IPS-20b (cell line): ENCODE measurements around the gene LBH.

Source experiments
- H3K27ac ChIP-seq: one replicate; pipeline ENCODE4 v1.5.1; 2013; ENCODE audit warnings: low read length
- H3K27me3 ChIP-seq: 2 replicates; pipeline ENCODE4 v1.6.1; 2013; ENCODE audit warnings: mild to moderate bottlenecking, low read length, inconsistent platforms; ENCODE audit not compliant: insufficient read depth
- H3K36me3 ChIP-seq: 2 replicates; pipeline ENCODE4 v1.6.1; 2013; ENCODE audit warnings: low read depth, mild to moderate bottlenecking, inconsistent platforms, low read length, moderate library complexity; ENCODE audit not compliant: insufficient read depth
- H3K4me1 ChIP-seq: 2 replicates; pipeline ENCODE4 v1.6.1; 2013; ENCODE audit warnings: mild to moderate bottlenecking, control low read depth, inconsistent platforms, low read length, moderate library complexity; ENCODE audit not compliant: insufficient read depth
- H3K4me3 ChIP-seq: 2 replicates; pipeline ENCODE4 v1.5.1; 2013; ENCODE audit warnings: mild to moderate bottlenecking, low read length, inconsistent platforms
- H3K9ac ChIP-seq: 2 replicates; pipeline ENCODE4 v1.6.1; 2013; ENCODE audit warnings: low read depth, mild to moderate bottlenecking, inconsistent platforms, low read length, moderate library complexity
- H3K9me3 ChIP-seq: 2 replicates; pipeline ENCODE4 v1.6.1; 2013; ENCODE audit warnings: mild to moderate bottlenecking, low read depth, low read length, inconsistent platforms; ENCODE audit not compliant: insufficient read depth

LBH gene

GRCh38 chr2:30231212-30231995, at the start of gene LBH:
TSS of gene LBH (plus strand) at chr2:30231534. CDS start at chr2:30231739, 205 bp downstream.
- peaks cover 56% of the 10 kb centered on the region for H3K27me3 ChIP-seq
- H3K27ac ChIP-seq, result no peak within 1 kb of the TSS
- H3K4me3 ChIP-seq, result peak within 1 kb of the TSS; percentile 71
- H3K9me3 ChIP-seq, result no peaks in the 10 kb centered on the region
- peaks cover 14% of the 10 kb centered on the region for H3K36me3 ChIP-seq
- peaks cover 9% of the 10 kb centered on the region for H3K4me1 ChIP-seq
- peak within 1 kb of the TSS; percentile 83; the same call in 1 of the 2 replicates for H3K9ac ChIP-seq

- Histone ChIP-seq H3K36me3 (no peaks in the 10 kb centered on the region), H3K4me3 (no peak overlapping the region), H3K27ac (no peak overlapping the region), H3K9ac (no peak overlapping the region), H3K27me3 (no peaks in the 10 kb centered on the region), H3K9me3 (no peaks in the 10 kb centered on the region), H3K4me1 (no peaks in the 10 kb centered on the region)
These were observed 47.3 kb upstream of the LBH start for GRCh38 chr2:30184035-30184434.

- H3K9me3 ChIP-seq, result no peaks in the 10 kb centered on the region
- H3K4me3 ChIP-seq, result no peak overlapping the region
- no peaks in the 10 kb centered on the region for H3K36me3 ChIP-seq
- no peaks in the 10 kb centered on the region for H3K27me3 ChIP-seq
- no peak overlapping the region for H3K27ac ChIP-seq
- H3K9ac ChIP-seq, result no peak overlapping the region
- H3K4me1 ChIP-seq, result no peaks in the 10 kb centered on the region
These were observed 46.2 kb upstream of the LBH start for GRCh38 chr2:30185178-30185577.

- H3K36me3 ChIP-seq, result no peaks in the 10 kb centered on the region
- H3K9me3 ChIP-seq, result no peaks in the 10 kb centered on the region
These were observed 43.0 kb upstream of the LBH start for GRCh38 chr2:30188292-30188691.

GRCh38 chr2:30190637-30191036, 40.7 kb upstream of the LBH start:
- Histone ChIP-seq H3K9ac (no peak overlapping the region), H3K9me3 (no peaks in the 10 kb centered on the region), H3K27me3 (no peaks in the 10 kb centered on the region), H3K4me1 (no peaks in the 10 kb centered on the region), H3K36me3 (no peaks in the 10 kb centered on the region), H3K4me3 (no peak overlapping the region), H3K27ac (no peak overlapping the region)

More at GRCh38 chr2:30188292-30188691, 43.0 kb upstream of the LBH start:
- Histone ChIP-seq H3K4me3 (no peak overlapping the region), H3K4me1 (no peaks in the 10 kb centered on the region), H3K27me3 (no peaks in the 10 kb centered on the region), H3K27ac (no peak overlapping the region), H3K9ac (no peak overlapping the region)

- Histone ChIP-seq H3K36me3 (no peaks in the 10 kb centered on the region), H3K9ac (no peak overlapping the region), H3K4me1 (no peaks in the 10 kb centered on the region), H3K27me3 (no peaks in the 10 kb centered on the region), H3K4me3 (no peak overlapping the region), H3K9me3 (no peaks in the 10 kb centered on the region), H3K27ac (no peak overlapping the region)
These were observed 40.2 kb upstream of the LBH start for GRCh38 chr2:30191107-30191506.

- H3K9ac ChIP-seq, result no peak overlapping the region
- H3K4me1 ChIP-seq, result no peaks in the 10 kb centered on the region
- H3K36me3 ChIP-seq, result no peaks in the 10 kb centered on the region
- no peak overlapping the region for H3K4me3 ChIP-seq
- no peaks in the 10 kb centered on the region for H3K27me3 ChIP-seq
- H3K9me3 ChIP-seq, result no peaks in the 10 kb centered on the region
- no peak overlapping the region for H3K27ac ChIP-seq
These were observed 39.5 kb upstream of the LBH start for GRCh38 chr2:30191819-30192271.

- Histone ChIP-seq H3K27ac (no peak overlapping the region), H3K4me3 (no peak overlapping the region), H3K9me3 (no peaks in the 10 kb centered on the region), H3K27me3 (no peaks in the 10 kb centered on the region), H3K4me1 (no peaks in the 10 kb centered on the region), H3K9ac (no peak overlapping the region), H3K36me3 (no peaks in the 10 kb centered on the region)
These were observed 39.0 kb upstream of the LBH start for GRCh38 chr2:30192314-30192713.

GRCh38 chr2:30193104-30193681, 38.1 kb upstream of the LBH start:
- H3K9ac ChIP-seq, result no peak overlapping the region
- H3K36me3 ChIP-seq, result no peaks in the 10 kb centered on the region

GRCh38 chr2:30194421-30194820, 36.9 kb upstream of the LBH start:
- H3K4me3 ChIP-seq, result no peak overlapping the region
- no peak overlapping the region for H3K9ac ChIP-seq
- no peaks in the 10 kb centered on the region for H3K36me3 ChIP-seq
- no peaks in the 10 kb centered on the region for H3K9me3 ChIP-seq
- H3K27me3 ChIP-seq, result no peaks in the 10 kb centered on the region
- H3K27ac ChIP-seq, result no peak overlapping the region
- H3K4me1 ChIP-seq, result no peaks in the 10 kb centered on the region

More at GRCh38 chr2:30193104-30193681, 38.1 kb upstream of the LBH start:
- H3K4me1 ChIP-seq, result no peaks in the 10 kb centered on the region
- H3K27me3 ChIP-seq, result no peaks in the 10 kb centered on the region
- H3K9me3 ChIP-seq, result no peaks in the 10 kb centered on the region
- no peak overlapping the region for H3K4me3 ChIP-seq
- H3K27ac ChIP-seq, result no peak overlapping the region

GRCh38 chr2:30195016-30195415, 36.3 kb upstream of the LBH start:
- H3K4me3 ChIP-seq, result no peak overlapping the region
- H3K9me3 ChIP-seq, result no peaks in the 10 kb centered on the region
- H3K4me1 ChIP-seq, result no peaks in the 10 kb centered on the region
- H3K9ac ChIP-seq, result no peak overlapping the region
- H3K27ac ChIP-seq, result no peak overlapping the region
- no peaks in the 10 kb centered on the region for H3K27me3 ChIP-seq
- H3K36me3 ChIP-seq, result no peaks in the 10 kb centered on the region

- Histone ChIP-seq H3K4me1 (no peaks in the 10 kb centered on the region), H3K27me3 (no peaks in the 10 kb centered on the region), H3K36me3 (no peaks in the 10 kb centered on the region), H3K27ac (no peak overlapping the region), H3K4me3 (no peak overlapping the region), H3K9me3 (no peaks in the 10 kb centered on the region), H3K9ac (no peak overlapping the region)
These were observed 33.7 kb upstream of the LBH start for GRCh38 chr2:30197570-30198192.
